SK-N-SH treated with all-trans-retinoic acid at 6 μM for 48 hours (cell line): ENCODE results near the gene GRIK1.

ENCODE experiments used
- ATAC-seq: fragments of 200-7000 bp; cut with Tn5 transposase; 3 replicates; pipeline ENCODE4 v1.9.1; 2020; ENCODE audit warnings: mild to moderate bottlenecking, moderate library complexity
- ARNTL ChIP-seq: fragments of 450-650 bp; formaldehyde crosslinking; IDR thresholded peaks from 2 replicates; pipeline ENCODE4 v1.5.0; 2020; ENCODE audit warnings: low read depth, mild to moderate bottlenecking, moderate library complexity, borderline replicate concordance
- BACH2 ChIP-seq: fragments of 250-450 bp; sonication (Bioruptor Pico); IDR thresholded peaks from 2 replicates; pipeline ENCODE4 v1.9.0; 2021; ENCODE audit warnings: mild to moderate bottlenecking, borderline replicate concordance
- CSDC2 ChIP-seq: fragments of 250-450 bp; sonication (Bioruptor Pico); IDR thresholded peaks from 2 replicates; pipeline ENCODE4 v1.5.0; 2020; ENCODE audit warnings: mild to moderate bottlenecking, moderate library complexity
- ESRRG ChIP-seq: fragments of 250-450 bp; sonication (Bioruptor Pico); IDR thresholded peaks from 2 replicates; pipeline ENCODE4 v1.6.1; 2021; ENCODE audit warnings: mild to moderate bottlenecking
- GLIS3 ChIP-seq: fragments of 250-450 bp; sonication (Bioruptor Pico); IDR thresholded peaks from 2 replicates; pipeline ENCODE4 v1.5.0; 2020; ENCODE audit warnings: mild to moderate bottlenecking, moderate library complexity
- ISL1 ChIP-seq: fragments of 250-450 bp; sonication (Bioruptor Pico); IDR thresholded peaks from 2 replicates; pipeline ENCODE4 v2.1.2; 2022; ENCODE audit warnings: mild to moderate bottlenecking, moderate library complexity
- OSR1 ChIP-seq: fragments of 250-450 bp; sonication (Bioruptor Pico); IDR thresholded peaks from 2 replicates; pipeline ENCODE4 v1.8.0; 2022; ENCODE audit warnings: moderate library complexity, mild to moderate bottlenecking, inconsistent platforms
- PPARA ChIP-seq: fragments of 250-450 bp; sonication (Bioruptor Pico); IDR thresholded peaks from 2 replicates; pipeline ENCODE4 v1.5.0; 2020; ENCODE audit warnings: mild to moderate bottlenecking, borderline replicate concordance
- RARB ChIP-seq: fragments of 250-450 bp; sonication (Bioruptor Pico); IDR thresholded peaks from 2 replicates; pipeline ENCODE4 v1.8.0; 2021; ENCODE audit warnings: mild to moderate bottlenecking, moderate library complexity
- SNAI2 ChIP-seq: fragments of 250-450 bp; sonication (Bioruptor Pico); IDR thresholded peaks from 2 replicates; pipeline ENCODE4 v1.5.0; 2020; ENCODE audit warnings: mild to moderate bottlenecking, moderate library complexity
- TCF4 ChIP-seq: fragments of 250-450 bp; sonication (Bioruptor Pico); IDR thresholded peaks from 2 replicates; pipeline ENCODE4 v1.8.0; 2021; ENCODE audit warnings: mild to moderate bottlenecking, moderate library complexity, borderline replicate concordance
- TOX ChIP-seq: fragments of 250-450 bp; sonication (Bioruptor Pico); IDR thresholded peaks from 2 replicates; pipeline ENCODE4 v1.8.0; 2021; ENCODE audit warnings: mild to moderate bottlenecking, moderate library complexity, borderline replicate concordance
- ZC3H10 ChIP-seq: fragments of 250-450 bp; sonication (Bioruptor Pico); IDR thresholded peaks from 2 replicates; pipeline ENCODE4 v1.5.1; 2021; ENCODE audit warnings: mild to moderate bottlenecking, moderate library complexity
- ZFP3 ChIP-seq: fragments of 250-450 bp; sonication (Bioruptor Pico); IDR thresholded peaks from 2 replicates; pipeline ENCODE4 v1.5.0; 2020; ENCODE audit warnings: mild to moderate bottlenecking, moderate library complexity
- ZFP30 ChIP-seq: fragments of 450-650 bp; formaldehyde crosslinking; IDR thresholded peaks from 2 replicates; pipeline ENCODE4 v1.5.0; 2022; ENCODE audit warnings: mild to moderate bottlenecking, moderate library complexity
- ZNF565 ChIP-seq: fragments of 450-650 bp; formaldehyde crosslinking; conservative IDR thresholded peaks from 2 replicates; pipeline ENCODE4 v1.5.0; 2020; ENCODE audit warnings: low read depth, mild to moderate bottlenecking, moderate library complexity
- ZNF8 ChIP-seq: fragments of 450-650 bp; formaldehyde crosslinking; IDR thresholded peaks from 2 replicates; pipeline ENCODE4 v1.5.0; 2020; ENCODE audit warnings: mild to moderate bottlenecking, moderate library complexity
- TF ChIP-seq, protein P1 (sequence below): fragments of 250-450 bp; sonication (Bioruptor Pico); IDR thresholded peaks from 2 replicates; pipeline ENCODE4 v1.5.0; 2020; ENCODE audit warnings: mild to moderate bottlenecking, moderate library complexity
- TF ChIP-seq, protein P2 (sequence below): fragments of 250-450 bp; sonication (Bioruptor Pico); IDR thresholded peaks from 2 replicates; pipeline ENCODE4 v1.5.1; 2021; ENCODE audit warnings: mild to moderate bottlenecking, moderate library complexity
- TF ChIP-seq, protein P3 (sequence below): fragments of 250-450 bp; sonication (Bioruptor Pico); IDR thresholded peaks from 2 replicates; pipeline ENCODE4 v1.8.0; 2020; ENCODE audit warnings: mild to moderate bottlenecking, moderate library complexity, borderline replicate concordance
- TF ChIP-seq, protein P4 (sequence below): fragments of 250-450 bp; sonication (Bioruptor Pico); IDR thresholded peaks from 2 replicates; pipeline ENCODE4 v1.8.0; 2021; ENCODE audit warnings: low read depth, mild to moderate bottlenecking, moderate library complexity, borderline replicate concordance

Gene GRIK1

DNA sequence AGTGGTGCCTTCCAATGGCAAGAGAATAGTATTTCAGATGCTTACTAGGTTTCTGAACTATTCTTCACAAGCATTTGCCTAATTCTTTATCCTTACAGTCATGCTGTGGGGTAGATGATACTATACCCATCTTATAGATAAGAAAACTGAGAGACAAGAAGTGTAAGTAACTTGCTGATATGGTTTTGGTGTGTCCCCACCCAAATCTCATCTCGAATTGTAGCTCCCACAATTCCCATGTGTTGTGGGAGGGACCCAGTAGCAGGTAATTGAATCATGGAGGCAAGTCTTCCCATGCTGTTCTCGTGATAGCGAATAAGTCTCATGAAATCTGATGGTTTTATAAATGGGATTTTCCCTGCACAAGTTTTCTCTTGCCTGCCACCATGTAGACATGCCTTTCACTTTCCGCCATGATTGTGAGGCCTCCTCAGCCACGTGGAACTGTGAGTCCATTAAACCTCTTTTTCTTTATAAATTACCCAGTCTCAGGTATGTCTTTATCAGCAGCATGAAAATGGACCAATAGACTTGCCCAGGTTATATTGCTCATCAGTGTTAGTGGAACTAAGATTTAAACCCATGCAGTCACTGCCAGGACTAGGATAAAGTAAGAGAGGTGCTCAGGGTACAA is 298.7 kb downstream of the GRIK1 start:
- TF ChIP-seq TOX (CRISPR knock-in tag) (no peak), ARNTL (CRISPR knock-in tag) (no peak), TCF4 (CRISPR knock-in tag) (no peak), ISL1 (no peak), ZNF565 (CRISPR knock-in tag) (no peak), GLIS3 (no peak), ESRRG (CRISPR knock-in tag) (no peak), ZC3H10 (CRISPR knock-in tag) (no peak), SNAI2 (CRISPR knock-in tag) (no peak), ZFP3 (CRISPR knock-in tag) (no peak), OSR1 (CRISPR knock-in tag) (no peak), BACH2 (CRISPR knock-in tag) (no peak), CSDC2 (no peak), ZNF8 (CRISPR knock-in tag) (no peak), PPARA (CRISPR knock-in tag) (no peak), RARB (CRISPR knock-in tag) (no peak)
- TF ChIP-seq, protein P1, sequence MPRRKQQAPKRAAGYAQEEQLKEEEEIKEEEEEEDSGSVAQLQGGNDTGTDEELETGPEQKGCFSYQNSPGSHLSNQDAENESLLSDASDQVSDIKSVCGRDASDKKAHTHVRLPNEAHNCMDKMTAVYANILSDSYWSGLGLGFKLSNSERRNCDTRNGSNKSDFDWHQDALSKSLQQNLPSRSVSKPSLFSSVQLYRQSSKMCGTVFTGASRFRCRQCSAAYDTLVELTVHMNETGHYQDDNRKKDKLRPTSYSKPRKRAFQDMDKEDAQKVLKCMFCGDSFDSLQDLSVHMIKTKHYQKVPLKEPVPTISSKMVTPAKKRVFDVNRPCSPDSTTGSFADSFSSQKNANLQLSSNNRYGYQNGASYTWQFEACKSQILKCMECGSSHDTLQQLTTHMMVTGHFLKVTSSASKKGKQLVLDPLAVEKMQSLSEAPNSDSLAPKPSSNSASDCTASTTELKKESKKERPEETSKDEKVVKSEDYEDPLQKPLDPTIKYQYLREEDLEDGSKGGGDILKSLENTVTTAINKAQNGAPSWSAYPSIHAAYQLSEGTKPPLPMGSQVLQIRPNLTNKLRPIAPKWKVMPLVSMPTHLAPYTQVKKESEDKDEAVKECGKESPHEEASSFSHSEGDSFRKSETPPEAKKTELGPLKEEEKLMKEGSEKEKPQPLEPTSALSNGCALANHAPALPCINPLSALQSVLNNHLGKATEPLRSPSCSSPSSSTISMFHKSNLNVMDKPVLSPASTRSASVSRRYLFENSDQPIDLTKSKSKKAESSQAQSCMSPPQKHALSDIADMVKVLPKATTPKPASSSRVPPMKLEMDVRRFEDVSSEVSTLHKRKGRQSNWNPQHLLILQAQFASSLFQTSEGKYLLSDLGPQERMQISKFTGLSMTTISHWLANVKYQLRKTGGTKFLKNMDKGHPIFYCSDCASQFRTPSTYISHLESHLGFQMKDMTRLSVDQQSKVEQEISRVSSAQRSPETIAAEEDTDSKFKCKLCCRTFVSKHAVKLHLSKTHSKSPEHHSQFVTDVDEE (CRISPR knock-in tag), result no peak
- TF ChIP-seq, protein P2, sequence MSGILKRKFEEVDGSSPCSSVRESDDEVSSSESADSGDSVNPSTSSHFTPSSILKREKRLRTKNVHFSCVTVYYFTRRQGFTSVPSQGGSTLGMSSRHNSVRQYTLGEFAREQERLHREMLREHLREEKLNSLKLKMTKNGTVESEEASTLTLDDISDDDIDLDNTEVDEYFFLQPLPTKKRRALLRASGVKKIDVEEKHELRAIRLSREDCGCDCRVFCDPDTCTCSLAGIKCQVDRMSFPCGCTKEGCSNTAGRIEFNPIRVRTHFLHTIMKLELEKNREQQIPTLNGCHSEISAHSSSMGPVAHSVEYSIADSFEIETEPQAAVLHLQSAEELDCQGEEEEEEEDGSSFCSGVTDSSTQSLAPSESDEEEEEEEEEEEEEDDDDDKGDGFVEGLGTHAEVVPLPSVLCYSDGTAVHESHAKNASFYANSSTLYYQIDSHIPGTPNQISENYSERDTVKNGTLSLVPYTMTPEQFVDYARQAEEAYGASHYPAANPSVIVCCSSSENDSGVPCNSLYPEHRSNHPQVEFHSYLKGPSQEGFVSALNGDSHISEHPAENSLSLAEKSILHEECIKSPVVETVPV (CRISPR knock-in tag), result no peak
- TF ChIP-seq, protein P3, sequence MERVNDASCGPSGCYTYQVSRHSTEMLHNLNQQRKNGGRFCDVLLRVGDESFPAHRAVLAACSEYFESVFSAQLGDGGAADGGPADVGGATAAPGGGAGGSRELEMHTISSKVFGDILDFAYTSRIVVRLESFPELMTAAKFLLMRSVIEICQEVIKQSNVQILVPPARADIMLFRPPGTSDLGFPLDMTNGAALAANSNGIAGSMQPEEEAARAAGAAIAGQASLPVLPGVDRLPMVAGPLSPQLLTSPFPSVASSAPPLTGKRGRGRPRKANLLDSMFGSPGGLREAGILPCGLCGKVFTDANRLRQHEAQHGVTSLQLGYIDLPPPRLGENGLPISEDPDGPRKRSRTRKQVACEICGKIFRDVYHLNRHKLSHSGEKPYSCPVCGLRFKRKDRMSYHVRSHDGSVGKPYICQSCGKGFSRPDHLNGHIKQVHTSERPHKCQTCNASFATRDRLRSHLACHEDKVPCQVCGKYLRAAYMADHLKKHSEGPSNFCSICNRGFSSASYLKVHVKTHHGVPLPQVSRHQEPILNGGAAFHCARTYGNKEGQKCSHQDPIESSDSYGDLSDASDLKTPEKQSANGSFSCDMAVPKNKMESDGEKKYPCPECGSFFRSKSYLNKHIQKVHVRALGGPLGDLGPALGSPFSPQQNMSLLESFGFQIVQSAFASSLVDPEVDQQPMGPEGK (CRISPR knock-in tag), result no peak
- TF ChIP-seq, protein P4, sequence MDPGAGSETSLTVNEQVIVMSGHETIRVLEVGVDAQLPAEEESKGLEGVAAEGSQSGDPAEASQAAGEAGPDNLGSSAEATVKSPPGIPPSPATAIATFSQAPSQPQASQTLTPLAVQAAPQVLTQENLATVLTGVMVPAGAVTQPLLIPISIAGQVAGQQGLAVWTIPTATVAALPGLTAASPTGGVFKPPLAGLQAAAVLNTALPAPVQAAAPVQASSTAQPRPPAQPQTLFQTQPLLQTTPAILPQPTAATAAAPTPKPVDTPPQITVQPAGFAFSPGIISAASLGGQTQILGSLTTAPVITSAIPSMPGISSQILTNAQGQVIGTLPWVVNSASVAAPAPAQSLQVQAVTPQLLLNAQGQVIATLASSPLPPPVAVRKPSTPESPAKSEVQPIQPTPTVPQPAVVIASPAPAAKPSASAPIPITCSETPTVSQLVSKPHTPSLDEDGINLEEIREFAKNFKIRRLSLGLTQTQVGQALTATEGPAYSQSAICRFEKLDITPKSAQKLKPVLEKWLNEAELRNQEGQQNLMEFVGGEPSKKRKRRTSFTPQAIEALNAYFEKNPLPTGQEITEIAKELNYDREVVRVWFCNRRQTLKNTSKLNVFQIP, result no peak
- no peak for ATAC-seq

GRCh38 chr21:29640080-29640508 is 299.7 kb downstream of the GRIK1 start:
- TF ChIP-seq ISL1 (no peak), ARNTL (CRISPR knock-in tag) (no peak), ESRRG (CRISPR knock-in tag) (no peak), ZFP30 (CRISPR knock-in tag) (no peak), RARB (CRISPR knock-in tag) (no peak), BACH2 (CRISPR knock-in tag) (no peak)
- TF ChIP-seq, protein P4, result no peak
- ATAC-seq, result no peak
